Spinal cord (tissue), 10 donors: ENCODE results near the gene KNOP1. TPM values are rescaled to one million over a fixed set of nuclear protein-coding genes. Genes with fewer than 3 reads are reported as not detected.

Experiments
- DNase-seq, 6 donors: peaks; one replicate each; pipeline versions ENCODE4 v3.0.0 to v3.0.0-alpha.2; 2013 to 2015; ENCODE audit warnings: low spot score in 6 of 6, low read depth in 4 of 6
- H3K27ac ChIP-seq: one replicate; pipeline ENCODE4 v1.5.1; 2013; ENCODE audit warnings: low read depth, low read length, control low read depth
- H3K27me3 ChIP-seq: one replicate; pipeline ENCODE4 v1.6.1; 2013; ENCODE audit warnings: low read length; ENCODE audit not compliant: control insufficient read depth, insufficient read depth
- H3K36me3 ChIP-seq: one replicate; pipeline ENCODE4 v1.6.1; 2013; ENCODE audit warnings: low read length; ENCODE audit not compliant: control insufficient read depth, insufficient read depth
- H3K4me1 ChIP-seq: one replicate; pipeline ENCODE4 v1.6.1; 2013; ENCODE audit warnings: low read length; ENCODE audit not compliant: control insufficient read depth, insufficient read depth
- H3K4me3 ChIP-seq: one replicate; pipeline ENCODE4 v1.5.1; 2013; ENCODE audit warnings: low read depth, low read length, control low read depth
- H3K9me3 ChIP-seq: one replicate; pipeline ENCODE4 v1.6.1; 2013; ENCODE audit warnings: low read length; ENCODE audit not compliant: control insufficient read depth, insufficient read depth
- WGBS: methylation state at CpG from one replicate; pipeline ENCODE4 v1.1.5; 2013; ENCODE audit warnings: missing lambda C conversion rate; ENCODE audit not compliant: insufficient coverage; 5-methylcytosine and 5-hydroxymethylcytosine counted together
- long read RNA-seq, 4 donors: transcript quantifications; one replicate each; lab custom pipeline, GENCODE V29; 2026
- polyA plus RNA-seq, 2 donors: library from polyadenylated mRNA; unstranded; fragments of 120-200 nt; gene quantifications; one replicate each; pipeline ENCODE4 v1.2.1, GENCODE V29; 2013; ENCODE audit not compliant: insufficient read length in 2 of 2
- total RNA-seq, 2 donors: library from RNA; depleted of rRNA in 1 of 2; stranded (reverse); fragments of 120-200 nt in 1 of 2; fragments of >200 nt in 1 of 2; gene quantifications; one replicate each; pipeline versions ENCODE4 v1.2.3 to v1.2.4, GENCODE V29; 2013 to 2014
- donor health status: healthy.

KNOP1 gene, protein sequence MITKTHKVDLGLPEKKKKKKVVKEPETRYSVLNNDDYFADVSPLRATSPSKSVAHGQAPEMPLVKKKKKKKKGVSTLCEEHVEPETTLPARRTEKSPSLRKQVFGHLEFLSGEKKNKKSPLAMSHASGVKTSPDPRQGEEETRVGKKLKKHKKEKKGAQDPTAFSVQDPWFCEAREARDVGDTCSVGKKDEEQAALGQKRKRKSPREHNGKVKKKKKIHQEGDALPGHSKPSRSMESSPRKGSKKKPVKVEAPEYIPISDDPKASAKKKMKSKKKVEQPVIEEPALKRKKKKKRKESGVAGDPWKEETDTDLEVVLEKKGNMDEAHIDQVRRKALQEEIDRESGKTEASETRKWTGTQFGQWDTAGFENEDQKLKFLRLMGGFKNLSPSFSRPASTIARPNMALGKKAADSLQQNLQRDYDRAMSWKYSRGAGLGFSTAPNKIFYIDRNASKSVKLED
- total RNA-seq (10 to 100 TPM; 11.0 to 32.5 TPM), polyA plus RNA-seq (10 to 100 TPM; 31.3 to 33.2 TPM)
- long read RNA-seq, donor 1, full-length matches to known transcripts = 9 of 22 reads
- long read RNA-seq, donor 1, partial matches to known transcripts = 13 of 22 reads
- long read RNA-seq, donor 1, other reads (novel, unspliced or antisense) = 0 of 22 reads
- long read RNA-seq, donor 2, partial matches to known transcripts = 5 of 7 reads
- long read RNA-seq, donor 2, other reads (novel, unspliced or antisense) = 0 of 7 reads
- long read RNA-seq, donor 3, partial matches to known transcripts = 15 of 17 reads
- long read RNA-seq, donor 3, other reads (novel, unspliced or antisense) = 0 of 17 reads
- long read RNA-seq, donor 4, full-length matches to known transcripts = 4 of 128 reads
- long read RNA-seq, donor 4, partial matches to known transcripts = 118 of 128 reads
- long read RNA-seq, donor 4, other reads (novel, unspliced or antisense) = 6 of 128 reads

- H3K27me3 ChIP-seq = no peaks in the 10 kb centered on the region
- H3K27ac ChIP-seq = peak within 1 kb of the TSS; percentile 82
- under 1% methylated on average over 88 of the region's 88 CpGs for WGBS
- H3K4me1 ChIP-seq = peaks cover 16% of the 10 kb centered on the region
- H3K9me3 ChIP-seq = no peaks in the 10 kb centered on the region
- peaks cover 14% of the 10 kb centered on the region for H3K36me3 ChIP-seq
- DNase-seq = peak; percentile 79 to 97 (median 85)
- H3K4me3 ChIP-seq = peak within 1 kb of the TSS; percentile 82
Observed at GRCh38 chr16:19717741-19718623, at the start of gene KNOP1, which contains the start of gene IQCK. Gene KNOP1 (minus strand): TSS chr16:19718227. CDS start chr16:19715035, 3,192 bp downstream. Gene IQCK (plus strand): TSS chr16:19718271. CDS start chr16:19718307, 36 bp downstream.

DNA sequence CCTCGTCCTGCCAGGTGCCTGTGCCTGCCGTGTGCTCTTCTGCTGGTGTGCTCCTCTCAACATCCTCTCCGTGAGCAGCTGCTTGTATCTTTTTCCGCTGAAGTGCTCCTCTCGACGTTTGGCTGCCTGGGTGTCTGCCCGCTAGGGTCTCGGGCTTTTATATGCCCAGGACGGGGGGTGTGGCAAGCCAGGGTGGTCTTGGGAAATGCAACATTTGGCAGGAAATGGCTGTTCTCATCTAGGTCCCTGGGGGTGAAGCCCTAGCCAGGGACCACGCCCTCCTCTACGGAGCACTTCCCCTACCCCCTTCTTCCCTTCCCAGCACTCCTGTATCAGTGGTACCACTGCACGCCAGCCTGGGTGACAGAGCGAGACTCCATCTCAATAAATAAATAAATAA, 49.5 kb upstream of the KNOP1 start:
- Histone ChIP-seq H3K4me3 (no peak overlapping the region), H3K27me3 (no peaks in the 10 kb centered on the region), H3K4me1 (peaks cover 15% of the 10 kb centered on the region), H3K36me3 (peaks cover 5% of the 10 kb centered on the region), H3K27ac (no peak overlapping the region), H3K9me3 (no peaks in the 10 kb centered on the region)
- DNase-seq = no peak
- WGBS = 93% methylated on average over 5 of the region's 13 CpGs

GRCh38 chr16:19766988-19767387, 49.0 kb upstream of the KNOP1 start:
- Histone ChIP-seq H3K27ac (no peak overlapping the region), H3K4me3 (no peak overlapping the region), H3K36me3 (peaks cover 5% of the 10 kb centered on the region), H3K4me1 (peaks cover 15% of the 10 kb centered on the region), H3K9me3 (no peaks in the 10 kb centered on the region), H3K27me3 (no peaks in the 10 kb centered on the region)
- no peak for DNase-seq
- 97% methylated on average over 8 of the region's 9 CpGs for WGBS

DNA sequence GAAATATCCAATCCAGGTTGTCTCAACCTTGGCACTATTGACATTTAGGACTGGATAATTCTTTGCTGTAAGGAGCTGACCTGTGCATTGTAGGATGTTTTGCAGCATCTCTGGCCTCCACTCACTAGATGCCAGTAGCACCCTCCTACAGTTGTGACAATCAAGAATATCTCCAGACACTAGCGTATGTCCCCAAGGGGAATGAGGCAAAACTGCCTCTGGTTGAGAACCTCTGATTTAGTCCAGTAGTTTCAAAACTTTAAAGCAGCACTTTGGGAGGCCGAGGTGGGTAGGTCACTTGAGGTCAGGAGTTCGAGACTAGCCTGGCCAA, 48.5 kb upstream of the KNOP1 start:
- DNase-seq = no peak
- no peak overlapping the region for H3K27ac ChIP-seq
- WGBS = 96% methylated on average over 3 of the region's 3 CpGs
- H3K9me3 ChIP-seq = no peaks in the 10 kb centered on the region
- H3K4me3 ChIP-seq = no peak overlapping the region
- H3K4me1 ChIP-seq = peaks cover 15% of the 10 kb centered on the region
- H3K36me3 ChIP-seq = peaks cover 5% of the 10 kb centered on the region
- H3K27me3 ChIP-seq = no peaks in the 10 kb centered on the region

DNA sequence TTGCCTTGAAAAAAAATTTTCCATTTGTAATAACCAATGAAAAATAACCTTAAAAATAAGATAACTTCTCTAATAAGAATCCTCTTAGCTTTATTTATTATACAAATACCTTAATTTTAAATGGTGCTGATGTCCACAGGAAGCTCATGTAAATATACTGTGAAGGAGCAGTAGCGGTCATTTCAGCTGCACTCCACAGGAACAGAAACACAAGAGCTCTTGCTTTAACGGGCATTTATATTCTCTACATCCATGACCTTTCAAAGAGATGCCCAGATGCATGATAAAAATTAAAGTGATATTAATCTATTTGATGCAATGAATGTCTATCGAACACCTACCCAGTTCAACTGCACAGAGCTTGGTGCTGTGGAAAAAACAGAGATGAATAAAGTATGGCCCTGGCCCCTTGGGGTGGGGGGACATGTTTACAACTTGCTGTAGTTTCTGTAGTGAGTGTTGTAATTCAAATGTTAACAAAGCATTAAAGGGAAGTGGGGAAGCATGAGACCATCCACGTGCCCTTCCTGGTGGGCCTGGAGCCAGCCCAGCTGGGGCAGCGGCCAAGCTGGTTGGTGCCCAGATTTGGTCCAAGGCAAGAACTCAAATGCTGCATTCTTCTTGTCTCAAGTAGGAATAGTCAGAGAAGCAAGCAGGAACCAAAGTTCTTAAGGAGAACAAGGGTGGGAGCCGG, 48.0 kb upstream of the KNOP1 start:
- WGBS = 38% methylated on average over 3 of the region's 6 CpGs
- DNase-seq = peak in 4 of 6 donors; percentile 54 to 86 (median 63)
- Histone ChIP-seq H3K9me3 (no peaks in the 10 kb centered on the region), H3K4me1 (peaks cover 15% of the 10 kb centered on the region), H3K36me3 (peaks cover 5% of the 10 kb centered on the region), H3K4me3 (no peak overlapping the region), H3K27ac (no peak overlapping the region), H3K27me3 (no peaks in the 10 kb centered on the region)

GRCh38 chr16:19760356-19761060, 42.5 kb upstream of the KNOP1 start:
- Histone ChIP-seq H3K27ac (no peak overlapping the region), H3K4me1 (peaks cover 16% of the 10 kb centered on the region), H3K36me3 (no peaks in the 10 kb centered on the region), H3K9me3 (no peaks in the 10 kb centered on the region), H3K27me3 (no peaks in the 10 kb centered on the region), H3K4me3 (no peak overlapping the region)
- 93% methylated on average over 3 of the region's 7 CpGs for WGBS
- DNase-seq = no peak

- H3K4me3 ChIP-seq = no peak overlapping the region
- peak in 5 of 6 donors; percentile 32 to 84 (median 50) for DNase-seq
Observed at GRCh38 chr16:19757762-19758595, 40.0 kb upstream of the KNOP1 start.

DNA sequence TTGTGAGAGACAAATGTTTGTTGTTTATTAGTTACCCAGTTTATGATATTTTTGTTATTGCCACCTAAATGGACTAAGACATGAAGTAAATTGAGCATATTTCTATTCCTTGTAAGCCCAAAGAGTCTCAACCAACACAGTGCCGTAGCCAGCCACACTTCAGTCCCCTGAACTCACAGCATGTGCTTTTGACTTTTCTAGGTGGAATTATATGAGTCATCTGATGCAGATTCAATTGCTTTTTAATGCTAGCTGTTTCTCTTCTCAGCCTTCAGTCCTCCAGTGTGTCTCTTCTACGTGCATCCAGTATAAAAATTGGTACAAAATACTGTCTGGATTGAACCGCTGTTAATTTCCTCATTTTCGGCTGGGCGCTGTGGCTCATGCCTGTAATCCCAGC, 39.0 kb upstream of the KNOP1 start:
- H3K9me3 ChIP-seq = no peaks in the 10 kb centered on the region
- H3K4me3 ChIP-seq = no peak overlapping the region
- H3K27me3 ChIP-seq = no peaks in the 10 kb centered on the region
- H3K36me3 ChIP-seq = no peaks in the 10 kb centered on the region
- peak in 1 of 6 donors; percentile 37 for DNase-seq
- 78% methylated on average over 4 of the region's 5 CpGs for WGBS
- peaks cover 13% of the 10 kb centered on the region for H3K4me1 ChIP-seq
- H3K27ac ChIP-seq = peak overlapping the region; percentile 80

More at GRCh38 chr16:19757762-19758595, 40.0 kb upstream of the KNOP1 start:
- no peaks in the 10 kb centered on the region for H3K36me3 ChIP-seq
- H3K27me3 ChIP-seq = no peaks in the 10 kb centered on the region
- H3K4me1 ChIP-seq = peaks cover 13% of the 10 kb centered on the region
- no peaks in the 10 kb centered on the region for H3K9me3 ChIP-seq
- 23% methylated on average over 4 of the region's 8 CpGs for WGBS
- peak overlapping the region; percentile 80 for H3K27ac ChIP-seq
